GM19468 (cell line): ENCODE data around the gene CNTNAP2.
"Not testable (repeated sequence)": the region's sequence is repeated elsewhere in the genome, so short reads cannot be mapped to it uniquely, and the experiment has no call there.

Experiments
- ATAC-seq: cut with Tn5 transposase; IDR thresholded peaks from one replicate; pipeline ENCODE4 v1.9.1; 2021; ENCODE audit warnings: mild to moderate bottlenecking, moderate library complexity, moderate number of reproducible peaks; ENCODE audit not compliant: unreplicated experiment; ENCODE audit errors: extremely low read depth

Gene CNTNAP2

DNA sequence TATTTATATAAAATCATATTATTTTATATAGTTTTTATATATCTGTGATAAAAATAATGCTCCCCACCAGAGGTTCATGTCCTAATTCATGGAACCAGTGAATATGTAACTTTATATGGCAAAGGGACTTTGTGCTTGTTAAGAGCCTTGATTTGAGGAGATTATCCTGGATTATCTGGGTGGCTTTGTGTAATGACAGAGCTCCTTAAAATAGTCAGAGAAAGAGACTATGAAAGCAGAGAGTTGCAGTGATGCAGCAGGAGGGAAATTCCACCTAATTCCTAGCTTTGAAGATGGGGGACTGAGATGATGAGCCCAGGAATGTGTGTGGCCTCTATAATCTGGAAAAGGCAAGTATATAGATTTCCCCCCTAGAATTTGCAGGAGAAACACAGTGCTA is 1439.7 kb downstream of the CNTNAP2 start:
- ATAC-seq: no peak

DNA sequence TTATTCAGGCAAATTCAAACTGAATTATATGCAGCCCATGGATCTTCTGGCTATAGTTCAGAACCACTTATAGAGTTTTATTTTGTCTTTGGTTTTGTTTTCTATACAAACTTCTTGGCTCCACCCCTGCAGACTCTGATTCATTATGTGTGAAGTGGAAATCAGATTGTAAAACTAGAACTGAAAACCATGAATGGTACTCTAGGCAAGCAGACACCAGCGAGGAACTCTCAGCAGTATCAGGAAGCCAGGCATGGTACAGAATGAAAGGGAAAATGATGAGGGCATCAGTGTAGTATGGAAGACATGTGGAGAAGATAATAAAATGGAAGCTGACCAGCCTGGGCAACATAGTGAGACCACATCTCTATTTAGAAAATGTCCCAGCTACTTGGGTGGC is 1447.1 kb downstream of the CNTNAP2 start:
- ATAC-seq: no peak

DNA sequence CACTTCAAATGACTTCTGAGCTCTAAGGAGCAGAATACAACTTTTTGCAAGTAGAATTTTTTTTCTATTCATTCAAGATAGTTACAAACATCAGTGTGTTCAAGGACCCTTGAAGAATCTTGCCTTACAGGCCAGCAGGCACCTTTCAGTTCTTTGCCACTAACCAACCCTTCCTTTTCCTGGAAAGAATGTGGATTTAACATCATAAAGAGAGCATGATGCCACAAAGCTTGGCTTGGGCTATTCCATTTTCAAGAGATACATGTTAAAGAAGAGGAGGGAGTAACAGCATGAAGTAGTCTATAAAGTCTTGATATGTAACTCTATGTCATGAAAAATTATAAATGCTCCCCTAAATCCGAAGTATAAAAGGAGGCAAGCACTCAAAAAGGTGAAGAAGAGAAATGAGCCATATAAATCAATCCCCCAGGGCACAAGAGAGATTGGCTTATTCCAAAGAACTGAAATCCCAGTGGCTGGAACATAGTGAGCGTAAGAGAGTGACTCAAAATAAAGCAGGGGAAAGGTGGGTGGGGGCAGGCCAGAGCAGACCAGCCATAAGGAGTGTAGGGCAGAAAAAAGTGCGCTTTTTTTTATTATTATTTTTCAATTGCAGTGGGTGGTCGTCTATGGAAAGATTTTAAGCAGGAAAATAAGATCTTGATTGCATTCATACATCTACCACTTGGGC is 1448.3 kb downstream of the CNTNAP2 start:
- no peak for ATAC-seq

DNA sequence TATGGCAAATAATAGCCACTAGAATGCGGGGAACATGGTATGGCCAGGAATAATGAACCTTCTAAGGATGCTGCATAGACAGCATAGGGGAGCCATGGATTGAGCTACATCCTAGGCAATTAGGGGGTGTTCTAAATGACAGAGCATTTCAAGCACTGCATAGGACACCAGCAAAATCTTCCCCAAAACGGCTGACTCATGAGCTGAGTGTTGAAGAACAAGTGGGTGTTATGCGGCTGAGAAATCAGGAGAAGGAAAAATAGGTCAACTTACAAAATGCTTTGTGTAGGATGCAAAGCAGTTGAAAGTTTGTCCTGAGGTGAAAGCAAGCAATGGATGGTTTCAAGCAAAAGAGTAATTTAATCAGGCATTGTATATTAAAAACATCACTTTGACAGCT is 1450.4 kb downstream of the CNTNAP2 start:
- no peak for ATAC-seq

DNA sequence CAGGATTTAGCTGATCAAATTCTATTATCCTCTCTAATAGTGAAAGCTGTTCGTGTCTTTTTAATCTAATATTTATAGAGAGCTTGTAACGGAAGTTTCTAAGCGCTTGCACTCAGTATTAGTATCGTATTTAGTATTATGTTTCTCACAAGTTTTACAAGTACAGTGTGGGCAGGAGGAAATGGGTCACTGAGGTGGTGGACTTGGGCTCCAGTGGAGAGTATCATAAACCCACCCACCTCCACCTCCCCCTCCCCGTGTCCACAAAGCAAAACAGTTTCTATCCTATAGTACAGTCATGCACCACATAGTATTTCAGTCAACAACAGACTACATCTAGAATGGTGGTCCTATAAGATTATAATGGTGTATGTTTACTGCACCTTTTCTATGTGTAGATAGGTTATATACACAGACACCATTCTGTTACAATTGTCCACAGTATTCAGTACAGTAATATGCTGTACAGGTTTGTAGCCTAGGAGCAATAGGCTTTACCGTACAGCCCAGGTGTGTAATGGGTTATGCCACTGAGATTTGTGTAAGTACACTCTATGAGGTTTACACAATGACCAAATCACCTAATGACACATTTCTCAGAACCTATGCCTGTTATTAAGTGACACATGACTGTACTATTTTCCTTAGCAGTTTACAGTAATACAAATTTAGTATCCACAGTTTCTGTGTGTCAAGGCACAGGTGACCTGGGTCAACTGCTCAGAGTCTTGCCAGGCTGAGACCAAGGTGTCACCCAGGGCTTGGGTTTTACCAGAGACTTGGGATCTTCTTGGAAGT is 1452.7 kb downstream of the CNTNAP2 start:
- no peak for ATAC-seq

DNA sequence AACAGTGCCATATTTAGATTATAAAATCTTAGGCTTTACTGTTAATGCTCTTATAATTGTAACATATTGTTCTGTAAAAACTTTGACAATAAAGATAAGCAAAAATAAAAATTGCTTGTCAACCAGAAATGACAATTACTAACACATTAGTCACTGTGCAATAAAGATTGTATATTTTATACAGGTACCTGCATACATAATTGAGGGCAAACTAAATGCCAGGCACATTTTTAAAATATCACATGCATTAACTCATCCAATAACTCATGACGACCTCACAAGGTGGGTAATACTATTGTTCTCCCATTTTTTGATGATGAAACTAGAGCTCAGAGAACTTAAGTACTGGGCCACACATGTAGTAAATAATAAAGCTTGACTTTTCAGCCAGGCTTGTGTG is 1453.8 kb downstream of the CNTNAP2 start:
- ATAC-seq: no peak

DNA sequence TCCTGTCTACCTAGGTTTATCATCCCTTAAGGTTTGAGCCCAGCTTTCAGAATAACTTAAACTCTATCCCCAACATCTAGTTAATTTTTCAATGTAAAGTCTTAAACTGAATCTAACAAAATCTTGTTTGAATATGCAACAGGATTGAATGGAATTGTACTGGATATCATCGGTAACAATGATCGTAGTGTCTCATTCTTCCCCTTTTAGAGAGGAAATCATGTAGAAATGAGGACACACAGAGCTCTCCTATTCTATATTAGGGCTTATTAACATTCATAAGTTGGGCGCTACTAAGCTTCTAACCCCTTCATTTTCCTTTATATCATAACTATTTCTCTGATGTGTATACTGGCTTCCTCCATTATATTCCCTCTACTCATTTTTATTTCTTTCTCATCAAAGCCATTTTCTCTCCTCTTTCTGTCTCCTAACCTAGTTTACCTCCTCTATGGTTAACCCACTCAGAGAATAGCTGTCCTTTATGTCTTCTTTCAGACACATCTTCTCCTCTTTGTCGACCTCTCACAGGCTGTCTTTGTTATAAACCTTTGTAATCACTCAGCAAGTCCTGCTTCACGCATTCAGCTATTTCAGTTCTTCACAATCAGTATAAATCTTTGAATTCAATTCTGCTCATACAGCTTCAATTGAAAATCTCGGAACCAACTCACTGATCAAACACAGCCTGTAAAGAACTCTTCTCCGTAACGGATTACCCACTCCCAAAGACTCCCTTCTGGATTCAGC is 1455.0 kb downstream of the CNTNAP2 start:
- ATAC-seq: no peak

DNA sequence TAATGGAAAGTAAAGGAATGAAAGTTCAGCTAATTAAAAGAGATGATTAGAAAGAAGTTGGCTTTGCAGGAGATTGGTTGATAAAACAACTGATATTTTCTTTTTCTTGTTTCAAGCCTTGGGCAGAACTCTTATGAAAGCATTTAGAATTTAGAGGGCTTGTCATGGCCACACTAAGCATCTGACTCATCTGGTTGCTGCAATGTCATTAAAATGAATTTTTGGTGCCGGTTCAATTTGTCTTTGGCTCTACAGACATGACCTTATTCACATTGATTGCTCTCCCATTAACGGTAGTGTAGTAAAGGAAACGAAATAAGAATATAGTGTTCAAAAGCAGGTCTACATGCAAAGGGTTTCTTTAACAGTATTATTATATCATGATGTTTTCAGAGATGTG is 1461.6 kb downstream of the CNTNAP2 start:
- ATAC-seq: no peak

DNA sequence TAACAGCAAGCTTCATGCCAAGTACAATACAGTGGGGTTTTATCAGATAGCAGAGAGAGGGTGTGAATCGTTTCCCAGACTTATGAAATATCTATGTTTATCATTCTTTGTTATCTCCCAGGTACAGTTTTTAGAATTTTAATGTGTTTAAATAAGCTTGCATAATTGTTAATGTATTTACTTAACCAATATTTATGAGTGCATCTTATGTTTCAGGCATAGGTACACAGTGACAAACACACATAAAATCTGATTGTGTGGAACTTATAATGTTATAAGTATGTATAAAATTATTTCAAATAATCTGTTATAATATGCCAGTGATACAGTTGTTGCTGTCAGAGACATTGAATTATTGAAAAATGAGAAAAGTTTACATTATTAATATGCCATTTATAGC is 1462.5 kb downstream of the CNTNAP2 start:
- no peak for ATAC-seq

DNA sequence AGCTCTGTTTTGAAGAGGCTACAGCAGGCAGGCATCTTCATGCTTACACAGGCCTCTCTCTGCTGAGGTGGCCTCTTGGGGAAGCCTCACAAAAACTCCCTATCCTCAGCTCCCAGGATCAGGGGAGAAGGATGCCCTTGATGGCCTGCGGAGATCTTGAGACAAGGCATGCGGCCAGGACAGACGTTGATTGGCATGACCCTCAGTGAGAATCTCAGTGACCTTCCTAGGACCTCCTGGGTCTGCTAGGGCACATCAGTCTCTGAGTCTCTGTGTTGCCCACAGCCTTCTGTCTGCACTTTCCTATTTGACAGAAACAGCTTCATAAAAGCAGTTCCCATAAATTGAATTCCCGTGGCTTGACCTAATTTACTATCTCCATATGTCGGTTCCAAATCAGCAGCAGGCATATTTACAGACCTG is 1468.2 kb downstream of the CNTNAP2 start:
- no peak for ATAC-seq

DNA sequence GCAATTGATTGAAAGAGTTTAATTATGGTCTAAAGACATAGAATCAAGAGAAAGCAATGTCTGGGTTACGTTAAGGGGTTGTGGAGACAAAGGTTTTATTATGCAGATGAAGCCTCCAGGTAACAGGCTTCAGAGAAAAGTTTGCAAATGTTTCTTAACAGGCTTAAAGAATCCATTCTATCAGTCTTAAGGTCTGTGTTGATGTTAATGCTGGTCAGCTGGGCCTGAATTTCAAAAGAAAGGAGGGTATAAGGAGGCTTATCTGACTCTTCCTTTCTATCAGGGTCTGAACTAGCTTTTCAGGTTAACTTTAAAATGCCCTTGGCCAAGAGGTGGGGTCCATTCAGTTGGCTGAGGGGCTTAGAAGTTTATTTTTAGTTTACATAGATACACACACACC is 1469.5 kb downstream of the CNTNAP2 start:
- no peak for ATAC-seq

DNA sequence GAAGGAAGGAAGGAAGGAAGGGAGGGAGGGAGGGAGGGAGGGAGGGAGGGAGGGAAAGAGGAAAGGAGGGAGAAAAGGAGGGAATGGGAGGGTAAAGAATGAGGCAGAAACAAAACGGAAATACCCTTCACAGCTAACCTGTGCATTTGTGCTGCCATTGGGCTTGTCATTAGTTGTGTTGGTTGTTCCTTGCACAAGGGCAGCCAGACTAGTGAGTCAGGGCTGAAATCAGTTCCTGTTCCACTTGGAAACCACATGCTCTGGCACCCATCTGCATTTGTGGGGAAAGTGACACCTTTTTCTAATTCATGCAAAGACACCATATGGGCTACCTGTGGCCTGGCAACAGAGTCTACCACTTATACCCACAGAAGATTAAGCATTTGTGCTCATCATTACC is 1469.9 kb downstream of the CNTNAP2 start:
- no peak for ATAC-seq

DNA sequence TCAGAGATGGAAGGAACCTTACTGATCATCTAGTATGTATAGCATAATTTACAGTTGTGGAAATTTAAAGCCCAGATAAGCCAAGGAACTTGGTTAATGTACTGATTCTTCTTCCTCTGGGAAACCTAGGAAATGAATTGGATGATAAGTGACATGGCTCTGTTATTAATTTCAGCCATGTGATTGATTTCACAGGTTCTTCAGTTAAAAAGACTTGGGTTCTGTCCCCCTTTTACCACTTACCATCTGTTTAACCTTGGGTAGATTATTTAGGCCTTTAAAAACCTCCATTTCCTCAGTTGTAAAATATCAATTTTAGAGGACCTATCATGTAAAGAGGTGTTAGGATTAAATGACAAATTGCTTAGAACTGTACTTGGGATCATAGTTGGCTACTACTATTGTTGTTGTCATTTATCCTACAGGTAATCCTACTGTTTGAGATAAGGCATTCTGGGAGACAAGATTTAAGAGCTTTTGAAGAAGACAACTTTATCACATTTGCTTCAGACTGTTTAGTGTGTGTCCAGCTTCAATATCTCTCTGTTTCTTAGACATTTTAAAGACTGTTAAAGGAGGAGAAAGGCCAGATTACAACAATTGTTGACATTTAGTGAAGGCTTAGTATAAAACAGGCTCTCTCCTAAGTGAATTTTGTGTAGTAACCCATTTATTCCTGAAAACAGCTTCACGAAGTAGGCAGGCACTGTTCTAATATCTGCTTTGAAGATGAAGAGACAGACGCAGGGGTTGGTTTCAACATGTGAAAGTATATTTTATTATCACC is 1476.9 kb downstream of the CNTNAP2 start:
- ATAC-seq: no peak

DNA sequence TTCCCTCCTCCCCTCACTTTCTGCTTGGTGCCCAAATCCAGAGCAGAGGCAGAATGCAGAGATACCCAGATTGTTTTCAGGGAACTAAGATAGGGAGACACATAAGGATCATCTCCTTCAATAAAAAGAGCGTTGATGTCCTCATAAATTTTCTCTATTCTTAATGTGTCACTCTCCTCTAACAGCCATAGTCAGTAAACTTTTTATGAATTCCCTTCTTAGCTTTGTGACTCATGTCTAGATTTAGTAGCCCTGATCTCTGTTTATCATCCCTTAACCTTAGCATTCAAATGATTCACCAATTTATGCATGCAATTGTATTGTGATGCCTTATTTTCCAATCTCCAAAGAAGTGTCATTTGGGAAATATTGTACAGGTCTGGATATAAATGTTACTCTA is 1478.4 kb downstream of the CNTNAP2 start:
- ATAC-seq: no peak

DNA sequence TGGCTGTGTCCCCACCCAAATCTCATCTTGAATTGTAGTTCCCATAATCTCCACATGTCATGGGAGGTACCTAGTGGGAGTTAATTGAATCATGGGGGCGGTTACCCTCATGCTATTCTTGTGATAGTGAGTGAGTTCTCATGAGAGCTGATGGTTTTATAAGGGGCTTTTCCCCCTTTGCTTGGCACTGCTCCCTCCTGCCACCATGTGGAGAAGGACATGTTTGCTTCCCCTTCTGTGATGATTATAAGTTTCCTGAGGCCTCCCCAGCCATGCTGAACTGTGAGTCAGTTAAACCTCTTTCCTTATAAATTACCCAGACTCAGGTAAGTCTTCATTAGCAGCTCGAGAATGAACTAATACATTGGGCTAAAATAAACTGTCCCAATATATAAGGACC is 1482.1 kb downstream of the CNTNAP2 start:
- not testable (repeated sequence) for ATAC-seq

DNA sequence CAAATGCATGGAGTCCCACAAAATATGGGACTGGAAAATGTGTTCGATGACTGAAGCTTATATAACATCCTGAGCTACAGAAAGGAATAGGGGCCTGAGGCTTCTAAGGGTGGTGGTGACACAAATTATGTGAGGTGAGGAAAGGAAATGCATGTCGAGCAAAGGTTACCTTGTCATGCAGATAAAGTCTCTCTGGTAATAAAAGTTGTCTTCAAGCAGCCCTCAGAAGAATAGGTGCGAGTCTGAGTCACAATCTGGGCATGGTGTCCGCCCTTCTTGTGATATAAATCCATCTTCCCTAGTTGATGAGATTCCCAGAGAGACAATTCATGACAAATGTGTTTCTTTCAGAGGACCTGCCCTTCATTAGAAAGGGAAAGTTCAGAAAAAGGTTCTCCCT is 1488.7 kb downstream of the CNTNAP2 start:
- ATAC-seq: no peak

DNA sequence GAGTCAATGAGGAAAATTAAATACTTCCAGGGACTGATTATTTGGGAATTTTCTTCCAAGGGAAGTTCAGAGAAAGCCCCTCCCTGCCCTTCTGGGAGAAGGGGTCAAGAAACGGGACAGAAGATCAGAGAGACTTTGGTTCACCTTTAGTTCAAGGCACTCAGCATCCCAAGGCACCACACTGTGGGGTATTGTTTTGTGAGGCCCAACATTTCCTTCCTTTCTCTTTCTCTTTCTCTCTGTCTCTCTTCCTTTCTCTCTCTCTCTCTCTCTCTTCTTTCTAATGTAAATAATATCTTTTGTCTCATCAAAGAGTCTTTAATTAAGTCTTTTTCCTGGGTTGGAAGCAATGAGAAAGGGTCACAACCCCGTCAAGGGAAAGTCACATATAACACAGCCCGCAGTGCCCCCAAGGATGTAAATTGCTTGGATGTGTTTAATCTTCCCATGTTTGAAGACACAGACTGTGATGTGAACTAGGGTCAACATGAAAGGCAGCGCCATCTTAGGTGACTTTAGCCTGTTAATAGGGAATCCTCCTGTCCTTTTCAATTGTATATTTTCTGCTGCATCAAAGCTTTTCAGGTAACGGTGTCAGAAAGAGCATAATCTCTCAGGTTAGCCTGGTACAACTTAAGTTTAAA is 1490.7 kb downstream of the CNTNAP2 start:
- no peak for ATAC-seq

DNA sequence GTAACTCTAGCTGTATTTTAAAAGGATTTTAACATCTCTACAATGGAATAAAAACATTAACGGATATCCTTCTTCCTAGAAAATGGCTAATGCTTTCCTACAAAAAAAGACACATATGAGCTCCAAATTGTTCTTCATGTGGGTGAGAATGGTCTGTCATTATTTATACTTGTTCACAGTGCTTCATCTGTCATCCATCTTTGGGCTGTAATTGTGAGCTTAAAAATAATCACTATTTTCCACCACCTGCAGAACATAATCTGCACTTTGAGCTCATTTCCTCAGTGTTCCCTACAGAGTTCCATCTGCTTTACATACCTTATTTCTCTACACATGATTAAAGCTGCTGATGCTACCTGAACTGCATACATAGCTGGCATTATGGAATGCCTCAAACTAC is 1494.8 kb downstream of the CNTNAP2 start:
- ATAC-seq: no peak

DNA sequence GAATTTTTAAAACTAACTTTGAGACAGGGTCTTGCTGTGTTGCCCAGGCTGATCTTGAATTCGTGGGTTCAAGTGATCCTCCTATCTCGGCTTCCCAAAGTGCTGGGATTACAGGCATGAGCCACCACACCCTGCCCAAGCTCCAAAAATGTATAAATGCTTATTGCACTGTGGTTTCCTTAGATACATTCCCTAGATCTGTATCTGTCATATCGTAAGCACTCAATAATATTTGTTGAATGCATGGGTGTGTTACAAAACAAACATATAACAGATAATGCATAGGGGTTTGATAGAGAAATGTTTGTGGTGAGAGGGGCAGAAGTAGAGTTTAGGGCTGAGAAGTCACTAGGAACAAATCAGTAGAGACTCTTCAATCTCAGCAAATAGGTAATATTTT is 1518.7 kb downstream of the CNTNAP2 start:
- no peak for ATAC-seq

DNA sequence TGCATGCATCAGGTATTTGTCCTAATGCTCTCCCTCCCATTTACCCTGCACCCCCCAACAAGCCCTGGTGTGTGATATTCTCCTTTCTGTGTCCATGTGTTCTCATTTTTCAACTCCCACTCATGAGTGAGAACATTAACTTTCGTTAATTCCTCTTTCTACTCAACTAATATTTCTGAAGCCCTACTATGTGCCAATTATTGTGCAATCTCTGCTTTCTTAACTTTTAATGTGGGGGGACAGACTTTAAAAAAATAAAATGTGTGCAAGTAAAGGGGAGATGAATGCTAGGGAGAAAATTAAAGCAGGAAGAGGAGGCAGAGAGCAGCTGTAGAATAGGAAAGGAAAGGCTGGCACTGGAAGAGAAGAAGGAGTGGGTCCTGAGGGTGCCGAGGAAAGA is 1520.0 kb downstream of the CNTNAP2 start:
- no peak for ATAC-seq
